NCI-H446 (cell line): ENCODE results near the gene MED13L.
A peak's percentile ranks its signal among the peaks of the same experiment; 100 is the strongest.
"Not testable (repeated sequence)": the region's sequence is repeated elsewhere in the genome, so short reads cannot be mapped to it uniquely, and the experiment has no call there.

Source experiments
- DNase-seq, 2 experiments: peaks; one replicate each; lab custom pipeline; 2025; lab: John Stamatoyannopoulos, UW

MED13L gene

DNA sequence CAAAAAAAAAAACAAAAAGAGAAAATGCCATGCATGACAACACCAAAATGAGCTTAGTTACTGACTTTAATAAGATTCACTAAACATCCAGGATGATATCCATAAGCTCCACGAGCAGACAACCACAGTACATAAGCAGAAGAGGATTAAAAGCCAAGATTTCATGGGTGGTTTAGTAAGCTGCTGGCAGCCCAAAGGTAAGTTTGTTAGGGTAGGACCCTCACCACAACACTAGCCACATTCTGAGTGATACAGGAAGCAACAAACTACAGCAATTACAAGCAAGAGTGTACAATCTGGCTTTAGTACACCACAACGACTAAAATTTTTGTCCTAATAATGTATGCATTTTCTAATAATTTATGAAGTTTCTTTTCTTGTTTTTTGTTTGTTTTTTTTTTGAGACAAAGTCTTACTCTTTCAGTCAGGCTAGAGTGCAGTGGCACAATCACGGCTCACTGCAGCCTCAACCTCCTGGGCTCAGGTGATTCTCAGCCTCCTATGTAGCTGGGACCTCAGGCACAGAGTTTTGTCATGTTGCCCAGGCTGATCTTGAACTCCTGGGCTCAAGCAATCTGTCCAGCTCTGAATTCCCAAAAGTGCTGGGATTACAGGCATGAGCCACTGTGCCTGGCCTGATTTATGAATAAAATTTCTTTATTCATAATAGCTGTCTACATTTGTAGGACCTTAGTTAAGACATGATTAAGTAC, 221.4 kb downstream of the MED13L start:
- peak; percentile 43 to 50 for DNase-seq

GRCh38 chr12:116054280-116054679, 223.2 kb downstream of the MED13L start:
- no peak for DNase-seq

GRCh38 chr12:116053479-116054200, 223.9 kb downstream of the MED13L start:
- no peak for DNase-seq

- peak in 1 of 2 experiments; percentile 20 for DNase-seq
Observed at GRCh38 chr12:116050275-116050674, 227.2 kb downstream of the MED13L start.

DNA sequence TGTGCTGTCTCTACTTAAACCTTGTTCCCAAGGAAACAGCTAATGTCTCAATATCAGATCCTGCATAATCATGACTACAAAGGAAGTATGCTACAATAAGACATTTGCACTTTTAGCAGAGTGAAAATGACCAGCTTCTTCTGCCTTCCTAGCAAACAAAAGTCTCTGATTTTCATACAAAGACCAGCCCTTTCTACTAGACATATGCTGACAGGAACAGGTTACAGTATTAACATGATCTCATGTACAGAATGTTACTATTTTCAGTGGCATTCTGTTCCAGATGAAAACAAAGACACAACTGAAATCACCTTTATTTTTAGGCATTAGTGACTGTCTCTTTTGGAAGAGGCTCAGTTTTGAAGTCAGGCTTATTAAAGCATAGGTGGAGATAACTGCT, 228.6 kb downstream of the MED13L start:
- no peak for DNase-seq

GRCh38 chr12:116046039-116046438, 231.5 kb downstream of the MED13L start:
- no peak for DNase-seq

- DNase-seq = peak in 1 of 2 experiments; percentile 6
Observed at GRCh38 chr12:116045150-116045549, 232.3 kb downstream of the MED13L start.

DNA sequence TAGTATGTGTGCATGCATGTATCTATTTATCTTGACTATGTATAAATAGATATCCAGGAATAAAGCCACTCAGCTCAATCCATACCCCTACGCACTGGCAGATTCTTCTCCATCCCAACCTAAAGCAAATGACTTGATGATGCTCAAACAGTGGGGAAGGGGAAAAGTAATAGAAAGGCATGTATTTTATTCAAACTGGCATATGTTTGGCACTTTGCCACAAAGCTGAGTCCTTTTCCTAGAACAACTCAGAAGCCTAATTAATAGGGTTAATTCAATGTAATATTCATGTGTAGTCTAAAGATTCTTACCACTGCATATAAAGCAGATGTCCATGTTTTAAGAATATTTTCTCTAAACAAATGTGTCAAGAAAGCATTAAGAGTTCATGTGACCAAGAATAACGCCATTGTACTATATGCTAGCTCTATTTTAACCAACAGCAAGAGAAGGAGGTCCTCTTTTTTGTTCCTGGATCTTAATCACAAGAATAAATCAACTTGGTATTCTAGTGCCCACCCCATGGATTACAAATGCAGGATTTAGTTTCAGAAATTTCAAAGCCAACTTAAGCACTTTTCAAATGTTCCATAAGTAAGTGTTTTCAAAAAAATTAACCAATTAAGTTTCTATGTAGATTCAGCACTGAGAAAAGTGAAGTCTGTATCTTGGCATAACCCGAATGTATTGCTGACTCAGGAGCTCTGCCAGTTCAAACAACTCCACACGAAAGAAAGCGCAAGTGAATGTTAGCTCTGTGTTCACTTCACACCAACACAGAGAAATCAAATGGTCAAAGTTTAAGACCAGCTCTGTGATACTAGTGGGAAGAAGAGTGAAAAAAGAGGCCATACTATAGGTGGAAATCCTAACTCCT, 233.6 kb downstream of the MED13L start:
- DNase-seq = peak; percentile 72 to 76

DNA sequence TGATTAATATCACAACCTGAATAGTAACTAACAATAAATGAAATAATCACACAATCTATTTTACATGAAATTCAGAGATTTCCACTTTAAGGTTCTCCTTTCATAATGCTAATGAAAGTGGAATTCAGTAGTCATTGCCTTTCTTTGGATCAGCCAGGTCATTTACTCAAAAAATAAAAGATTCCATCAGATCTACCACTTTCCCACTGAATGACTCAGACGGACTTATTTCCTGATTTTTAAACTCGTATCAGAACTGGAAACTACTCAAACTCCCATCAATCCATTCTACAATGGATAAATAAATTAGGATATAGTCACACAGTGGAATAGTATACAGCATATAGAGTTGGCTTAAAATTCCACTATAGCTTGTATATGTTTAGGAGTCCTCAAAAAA, 237.1 kb downstream of the MED13L start:
- DNase-seq = no peak

DNA sequence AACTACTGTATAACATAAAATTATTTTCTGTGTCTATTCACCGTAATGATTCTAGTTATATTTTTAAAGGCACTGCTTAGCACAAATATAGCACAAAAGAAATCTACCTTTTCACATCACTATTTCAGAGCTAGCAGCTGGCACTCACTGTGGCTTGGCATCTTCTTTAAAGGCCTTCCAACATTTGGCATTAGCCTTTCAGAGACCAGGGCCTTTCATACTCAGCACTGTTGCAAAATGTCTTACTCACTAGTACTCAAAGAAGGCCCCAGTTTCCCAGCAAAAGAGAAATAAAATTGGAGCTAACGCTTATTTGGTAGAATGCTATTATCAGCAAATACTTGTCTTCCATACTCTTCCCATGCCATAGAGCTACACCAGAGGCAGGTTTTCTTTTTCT, 238.4 kb downstream of the MED13L start:
- peak in 1 of 2 experiments; percentile 63 for DNase-seq

DNA sequence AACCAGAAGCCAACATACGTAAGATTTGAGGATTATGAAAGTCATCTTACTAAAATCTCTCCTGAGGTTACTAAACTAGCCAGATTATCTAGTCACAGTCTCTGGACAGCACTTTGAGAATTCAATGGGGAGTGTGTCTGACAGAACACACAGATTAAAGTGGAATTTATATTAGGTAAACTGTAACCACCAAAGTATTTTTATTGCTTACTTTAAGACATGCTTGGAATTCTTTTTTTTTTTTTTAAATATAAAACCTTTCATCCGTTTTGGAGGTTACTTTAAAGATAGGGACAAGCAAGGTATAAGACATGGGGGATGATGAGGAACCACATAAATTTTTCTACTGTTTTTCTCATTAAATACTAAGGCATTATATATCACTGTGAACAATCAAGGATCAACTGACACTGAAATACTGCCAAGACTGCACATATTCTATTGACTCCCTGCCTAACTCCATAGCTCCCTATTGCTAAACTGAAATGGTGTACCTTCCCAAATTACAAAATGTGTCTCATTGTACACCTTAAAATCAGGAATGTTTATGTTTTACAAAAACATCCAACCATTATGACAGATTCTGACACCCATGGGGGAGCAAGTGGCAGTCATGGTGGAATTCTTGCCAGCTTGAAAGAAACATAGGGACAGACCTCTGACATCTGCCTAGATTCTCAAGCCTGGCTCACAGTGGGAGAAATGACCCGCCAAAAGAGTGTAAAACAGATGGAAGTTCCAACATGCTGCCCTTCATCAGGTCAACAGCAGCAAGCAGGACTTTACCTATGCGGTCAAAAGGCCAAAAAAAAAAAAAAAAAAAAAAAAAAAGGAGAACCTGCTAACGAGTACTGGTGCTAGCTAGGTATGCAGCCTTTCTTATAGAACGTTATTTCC, 239.3 kb downstream of the MED13L start:
- peak in 1 of 2 experiments; percentile 41 for DNase-seq

GRCh38 chr12:116033765-116034164, 243.7 kb downstream of the MED13L start:
- no peak for DNase-seq

DNA sequence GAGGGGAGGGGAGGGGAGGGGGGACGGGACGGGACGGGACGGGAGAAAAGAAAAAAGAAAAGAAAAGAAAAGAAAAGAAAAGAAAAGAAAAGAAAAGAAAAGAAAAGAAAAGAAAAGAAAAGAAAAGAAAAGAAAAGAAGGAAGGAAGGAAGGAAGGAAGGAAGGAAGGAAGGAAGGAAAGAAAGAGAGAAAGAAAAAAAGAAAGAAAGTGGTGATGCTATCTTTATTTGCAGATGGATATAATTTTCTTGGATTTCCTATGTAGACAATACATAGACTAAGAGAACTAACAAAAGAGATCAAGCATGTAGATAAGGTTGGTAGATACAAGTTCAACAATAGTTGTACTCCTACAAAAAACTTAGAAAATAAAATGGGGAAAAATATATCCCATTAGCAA, 245.9 kb downstream of the MED13L start:
- not testable (repeated sequence) for DNase-seq

DNA sequence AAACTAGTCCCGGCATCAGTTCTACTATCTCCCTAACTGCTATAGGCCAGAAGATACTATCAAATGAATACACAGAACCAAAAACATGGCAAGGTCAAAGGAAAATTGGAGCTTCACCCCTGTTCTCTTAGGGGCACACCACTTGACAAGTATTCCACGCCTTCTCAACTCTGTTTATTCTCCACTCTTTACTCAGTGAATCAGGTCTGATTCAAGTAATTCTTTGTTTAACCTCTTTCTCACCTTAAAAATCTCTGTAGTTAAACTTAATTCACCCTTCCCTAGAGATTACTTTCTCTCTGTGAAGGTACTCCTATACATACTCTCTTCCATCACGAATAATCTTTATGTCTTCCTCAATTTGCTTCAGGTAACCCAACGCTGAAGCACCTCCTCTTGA, 248.9 kb downstream of the MED13L start:
- no peak for DNase-seq

- peak in 1 of 2 experiments; percentile 2 for DNase-seq
Observed at GRCh38 chr12:116027551-116027821, 250.0 kb downstream of the MED13L start.

DNA sequence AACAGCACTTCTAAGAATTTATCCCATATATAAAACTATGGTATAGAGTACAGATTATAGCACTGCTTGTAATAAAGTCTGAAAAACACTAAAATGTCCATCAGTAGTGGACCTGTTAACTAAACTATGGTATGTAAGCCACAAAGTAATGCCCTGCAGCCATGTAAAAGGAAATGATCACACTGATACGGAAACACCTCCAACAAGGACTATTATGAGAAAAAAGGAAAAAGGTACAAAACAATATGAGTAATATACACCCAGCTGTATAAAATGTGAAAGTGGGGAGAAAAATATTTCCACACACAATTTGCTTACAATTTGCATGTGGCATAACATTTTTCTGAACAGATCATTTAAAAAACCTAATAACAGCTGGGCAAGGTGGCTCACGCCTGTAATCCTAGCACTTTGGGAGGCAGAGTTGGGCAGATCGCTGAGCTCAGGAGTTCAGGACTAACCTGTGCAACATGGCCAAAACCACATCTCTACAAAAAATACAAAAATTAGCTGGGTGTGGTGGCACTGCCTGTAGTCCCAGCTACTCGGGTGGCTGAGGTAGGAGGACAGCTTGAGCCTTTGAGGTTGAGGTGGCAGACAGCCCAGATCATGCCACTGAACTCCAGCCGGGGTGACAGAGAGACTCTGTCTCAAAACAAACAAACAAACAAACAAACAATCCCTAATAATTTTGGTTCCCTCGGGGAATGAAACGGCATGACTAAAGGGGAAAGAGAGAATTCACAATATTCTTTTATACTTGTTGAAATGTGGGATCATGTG, 250.5 kb downstream of the MED13L start:
- no peak for DNase-seq

DNA sequence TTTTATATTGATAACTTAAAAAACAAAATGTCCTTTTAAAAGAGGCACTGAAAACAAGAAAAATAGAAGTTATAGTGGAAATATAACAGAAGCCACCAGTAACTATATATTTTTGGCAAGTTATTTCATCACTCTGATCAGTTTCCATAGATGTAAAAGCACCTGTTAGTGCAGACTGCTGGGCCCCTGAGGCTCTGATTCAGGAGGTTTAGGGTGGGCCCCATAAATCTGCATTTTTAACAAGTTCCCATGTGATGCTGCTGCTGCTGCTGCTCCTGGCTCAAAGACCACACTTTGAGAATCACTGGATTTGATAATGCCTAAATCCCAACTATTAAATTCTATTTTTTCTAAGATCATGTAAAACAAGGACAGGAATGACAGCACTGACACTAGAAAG, 251.1 kb downstream of the MED13L start:
- DNase-seq = no peak

GRCh38 chr12:116024769-116025168, 252.7 kb downstream of the MED13L start:
- no peak for DNase-seq

DNA sequence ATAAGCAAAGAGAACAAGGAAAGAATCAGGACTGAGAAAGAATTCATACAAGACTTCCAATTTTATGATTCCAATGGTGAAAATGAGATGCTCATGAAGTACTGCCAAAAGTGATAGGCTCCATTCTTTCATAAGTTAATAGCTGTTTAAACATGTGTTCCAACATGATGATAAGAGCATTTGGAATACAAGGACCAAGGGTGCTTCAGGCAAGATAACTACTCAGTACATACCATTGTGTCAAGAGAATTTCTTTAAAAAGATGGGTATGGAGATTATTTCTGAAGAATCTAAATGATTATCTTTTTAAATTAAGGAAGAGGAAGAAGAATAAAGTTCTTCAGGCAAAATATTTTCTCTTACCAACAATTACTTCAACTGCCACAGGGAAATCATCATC, 258.1 kb downstream of the MED13L start:
- no peak for DNase-seq

GRCh38 chr12:116018282-116018681, 259.2 kb downstream of the MED13L start:
- DNase-seq = peak in 1 of 2 experiments; percentile 7

DNA sequence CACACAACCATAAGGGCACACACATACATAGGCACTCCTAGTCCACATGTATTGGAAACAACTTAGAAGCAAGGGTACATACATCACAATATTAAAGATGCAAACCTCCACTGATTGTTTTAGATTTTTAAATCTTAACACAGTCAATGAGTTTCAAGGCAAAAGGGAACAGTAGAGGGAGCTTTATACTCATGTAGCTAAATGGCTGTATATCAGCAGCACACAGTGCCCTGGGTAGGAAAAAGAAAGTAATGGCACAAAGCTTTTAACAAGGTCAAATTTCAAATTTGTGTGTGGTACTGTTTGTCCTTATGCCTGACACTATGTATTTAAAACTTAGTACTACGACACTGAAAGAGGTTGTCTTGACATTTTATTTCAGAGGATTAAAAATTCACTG, 262.0 kb downstream of the MED13L start:
- DNase-seq = peak; percentile 33 to 44
